Liver (tissue), 9 donors: ENCODE measurements around the gene LRRC2. TPM values are rescaled to one million over a fixed set of nuclear protein-coding genes. Genes with fewer than 3 reads are reported as not detected.

Source experiments
- DNase-seq: peaks from one replicate; pipeline ENCODE4 v3.0.0-alpha.2; 2017; ENCODE audit warnings: low spot score
- H3K27ac ChIP-seq, 2 donors: one replicate each; pipeline ENCODE4 v1.7.0; 2013; ENCODE audit warnings: inconsistent platforms in 2 of 2, low read length in 2 of 2, control low read depth in 1 of 2, low read depth in 1 of 2, mild to moderate bottlenecking in 1 of 2
- H3K27me3 ChIP-seq, 4 donors: one replicate each; pipeline versions ENCODE4 v1.6.1 to v1.7.0; 2013; ENCODE audit warnings: low read length in 3 of 4, inconsistent platforms in 1 of 4, mild to moderate bottlenecking in 1 of 4, moderate library complexity in 1 of 4; ENCODE audit not compliant: control insufficient read depth in 4 of 4, insufficient read depth in 4 of 4
- H3K36me3 ChIP-seq, 4 donors: one replicate each; pipeline versions ENCODE4 v1.6.1 to v1.7.0; 2013; ENCODE audit warnings: low read length in 3 of 4, mild to moderate bottlenecking in 3 of 4, low read depth in 1 of 4, moderate library complexity in 1 of 4; ENCODE audit not compliant: control insufficient read depth in 4 of 4, insufficient read depth in 3 of 4
- H3K4me1 ChIP-seq, 4 donors: one replicate each; pipeline versions ENCODE4 v1.6.1 to v1.7.0; 2013; ENCODE audit warnings: low read length in 3 of 4, mild to moderate bottlenecking in 3 of 4, moderate library complexity in 1 of 4; ENCODE audit not compliant: control insufficient read depth in 4 of 4, insufficient read depth in 4 of 4
- H3K4me3 ChIP-seq, 3 donors: one replicate each; pipeline versions ENCODE4 v1.6.1 to v1.7.0; 2013; ENCODE audit warnings: low read length in 3 of 3, control low read depth in 1 of 3, low read depth in 1 of 3, mild to moderate bottlenecking in 1 of 3
- H3K9ac ChIP-seq, 2 donors: one replicate each; pipeline ENCODE4 v1.7.0; 2013; ENCODE audit warnings: low read length in 2 of 2, mild to moderate bottlenecking in 2 of 2, moderate library complexity in 2 of 2, control low read depth in 1 of 2, low read depth in 1 of 2
- H3K9me3 ChIP-seq, 4 donors: one replicate each; pipeline versions ENCODE4 v1.6.1 to v1.7.0; 2013; ENCODE audit warnings: low read length in 3 of 4; ENCODE audit not compliant: control insufficient read depth in 4 of 4
- ATF3 ChIP-seq: IDR thresholded peaks from 2 replicates; pipeline ENCODE4 v1.6.1; 2016; ENCODE audit warnings: antibody characterized with exemption
- CTCF ChIP-seq: fragments of 150-350 bp; IDR thresholded peaks from 2 replicates; pipeline ENCODE4 v1.5.1; 2017; ENCODE audit warnings: improper control_type of control experiment, low read depth, low read length; ENCODE audit not compliant: missing input control
- EGR1 ChIP-seq, 2 donors: IDR thresholded peaks; 2 replicates each; pipeline ENCODE4 v1.6.1; 2016 to 2018; ENCODE audit warnings: antibody characterized with exemption in 2 of 2, low read depth in 2 of 2
- FOXA2 ChIP-seq: IDR thresholded peaks from 2 replicates; pipeline ENCODE4 v1.6.1; 2016; ENCODE audit warnings: antibody characterized with exemption
- GABPA ChIP-seq, 2 donors: IDR thresholded peaks in 1 of 2; conservative IDR thresholded peaks in 1 of 2; 2 replicates each; pipeline ENCODE4 v1.6.1; 2016; ENCODE audit warnings: antibody characterized with exemption in 2 of 2, mild to moderate bottlenecking in 1 of 2, moderate library complexity in 1 of 2
- HNF4A ChIP-seq, 2 donors: conservative IDR thresholded peaks; 2 replicates each; pipeline ENCODE4 v1.6.1; 2016; ENCODE audit warnings: antibody characterized with exemption in 2 of 2, mild to moderate bottlenecking in 2 of 2
- JUND ChIP-seq, 2 donors: IDR thresholded peaks; 2 replicates each; pipeline ENCODE4 v1.6.1; 2016; ENCODE audit warnings: antibody characterized with exemption in 2 of 2
- MAX ChIP-seq: IDR thresholded peaks from 2 replicates; pipeline ENCODE4 v1.6.1; 2016; ENCODE audit warnings: antibody characterized with exemption
- NR2F2 ChIP-seq: IDR thresholded peaks from 2 replicates; pipeline ENCODE4 v1.6.1; 2016; ENCODE audit warnings: antibody characterized with exemption
- REST ChIP-seq: IDR thresholded peaks from 2 replicates; pipeline ENCODE4 v1.6.1; 2016; ENCODE audit warnings: antibody characterized with exemption, mild to moderate bottlenecking
- RXRA ChIP-seq, 2 donors: IDR thresholded peaks; 2 replicates each; pipeline ENCODE4 v1.6.1; 2017 to 2018; ENCODE audit warnings: antibody characterized with exemption in 2 of 2, mild to moderate bottlenecking in 1 of 2
- TAF1 ChIP-seq: conservative IDR thresholded peaks from 2 replicates; pipeline ENCODE4 v1.6.1; 2016; ENCODE audit warnings: antibody characterized with exemption, mild to moderate bottlenecking
- YY1 ChIP-seq: IDR thresholded peaks from 2 replicates; pipeline ENCODE4 v1.6.1; 2016; ENCODE audit warnings: antibody characterized with exemption, mild to moderate bottlenecking
- ZBTB33 ChIP-seq: IDR thresholded peaks from 2 replicates; pipeline ENCODE4 v1.6.1; 2016; ENCODE audit warnings: antibody characterized with exemption
- WGBS: extraction: QIAGEN DNeasy Blood & Tissue Kit; methylation state at CpG from one replicate; pipeline ENCODE4 v1.1.7; 2013; 5-methylcytosine and 5-hydroxymethylcytosine counted together
- polyA plus RNA-seq, 2 donors: library from polyadenylated mRNA; stranded (reverse) in 1 of 2; unstranded in 1 of 2; fragments of 200-250 nt in 1 of 2; fragments of >200 nt in 1 of 2; fragmentation: Nextera tagmentation in 1 of 2; extraction: Ambion mirVana in 1 of 2; gene quantifications; one replicate each; pipeline versions ENCODE4 v1.2.1 to v1.2.3, GENCODE V29; 2013 to 2015
- total RNA-seq, 2 donors: library from RNA; depleted of rRNA; stranded (reverse); fragments of >200 nt; gene quantifications; one replicate each; pipeline ENCODE4 v1.2.3, GENCODE V29; 2014
- donor health status: healthy.
- donor health status: healthy.
- donor health status: healthy.
- donor health status: healthy.
- donor health status: healthy.

LRRC2 gene
- total and polyA plus RNA-seq, 4 donors = 0.93 to 7.6 (median 4.2) TPM

GRCh38 chr3:46497556-46498265 is 68.4 kb downstream of the LRRC2 start, which contains the start of gene RTP3 (continued):
- TF ChIP-seq REST (no peak), TAF1 (peak; percentile 45)

GRCh38 chr3:46496746-46497555 is 69.2 kb downstream of the LRRC2 start:
- no peaks in the 10 kb centered on the region for H3K9me3 ChIP-seq
- H3K27ac ChIP-seq = peak overlapping the region; percentile 55 to 69
- DNase-seq = peak; percentile 73
- H3K4me3 ChIP-seq = peak overlapping the region; percentile 7 to 53 (median 51)
- WGBS = 34% methylated on average over 9 of the region's 9 CpGs
- H3K4me1 ChIP-seq = peaks cover 9 to 75% (median 67%) of the 10 kb centered on the region in 4 donors
- TF ChIP-seq HNF4A (conservative IDR thresholded peaks at IDR 0.05) (no peak), FOXA2 (peak; percentile 10), ZBTB33 (no peak), RXRA (IDR thresholded peaks at IDR 0.05) (peak; percentile 92 to 96), GABPA (IDR thresholded peaks at IDR 0.05 in 1 of 2, conservative IDR thresholded peaks at IDR 0.05 in 1 of 2) (no peak), NR2F2 (peak; percentile 58), ATF3 (peak; percentile 73), TAF1 (no peak)
- H3K36me3 ChIP-seq = no peaks in the 10 kb centered on the region
- no peaks in the 10 kb centered on the region for H3K27me3 ChIP-seq
- no peak overlapping the region for H3K9ac ChIP-seq

- Histone ChIP-seq H3K4me1 (peaks cover 7 to 74% (median 64%) of the 10 kb centered on the region in 4 donors), H3K36me3 (no peaks in the 10 kb centered on the region), H3K4me3 (no peak overlapping the region), H3K9ac (no peak overlapping the region), H3K9me3 (no peaks in the 10 kb centered on the region), H3K27me3 (no peaks in the 10 kb centered on the region), H3K27ac (no peak overlapping the region)
- DNase-seq = no peak
- WGBS = 71% methylated on average over 5 of the region's 5 CpGs
- no peak for TF ChIP-seq RXRA (IDR thresholded peaks at IDR 0.05)
- no peak for TF ChIP-seq ATF3
- no peak for TF ChIP-seq EGR1 (IDR thresholded peaks at IDR 0.05; ENCODE audit: low read depth in 2 of 2)
- no peak for TF ChIP-seq MAX
- TF ChIP-seq YY1 = no peak
- TF ChIP-seq CTCF = no peak
- no peak for TF ChIP-seq REST
- TF ChIP-seq NR2F2 = no peak
- TF ChIP-seq FOXA2 = no peak
- no peak for TF ChIP-seq JUND (IDR thresholded peaks at IDR 0.05)
- no peak for TF ChIP-seq HNF4A (conservative IDR thresholded peaks at IDR 0.05)
These were observed 70.1 kb downstream of the LRRC2 start for GRCh38 chr3:46495901-46496456.
